T1000 (cell line): ENCODE results near the gene MORC4.
"Not testable (repeated sequence)": the region's sequence is repeated elsewhere in the genome, so short reads cannot be mapped to it uniquely, and the experiment has no call there.

Experiments used
- DNase-seq: peaks from one replicate; lab custom pipeline; 2025; ENCODE audit warnings: mixed read lengths; lab: John Stamatoyannopoulos, UW

The MORC4 gene

GRCh38 chrX:107000013-107000515 lies at the start of gene MORC4:
MORC4 (minus strand) TSS chrX:107000212; CDS start chrX:106999969, 243 bp downstream.
- DNase-seq, result peak; percentile 60

- DNase-seq, result no peak
These were observed 47.6 kb upstream of the MORC4 start for GRCh38 chrX:107047622-107048021.

GRCh38 chrX:107029752-107030151 lies 29.7 kb upstream of the MORC4 start:
- DNase-seq, result no peak

- DNase-seq, result no peak
These were observed 25.5 kb upstream of the MORC4 start for GRCh38 chrX:107025545-107025944.

- no peak for DNase-seq
These were observed 14.9 kb upstream of the MORC4 start for GRCh38 chrX:107014936-107015335.

GRCh38 chrX:107008034-107008433 lies 8.0 kb upstream of the MORC4 start:
- no peak for DNase-seq

GRCh38 chrX:106999002-106999975 lies 723 bp downstream of the MORC4 start:
- DNase-seq, result no peak

GRCh38 chrX:106997611-106998010 lies 2.4 kb downstream of the MORC4 start:
- DNase-seq, result no peak

GRCh38 chrX:106995678-106996077 lies 4.3 kb downstream of the MORC4 start:
- DNase-seq, result no peak

GRCh38 chrX:106987488-106987887 lies 12.5 kb downstream of the MORC4 start:
- no peak for DNase-seq

GRCh38 chrX:106980952-106981626 lies 18.9 kb downstream of the MORC4 start:
- no peak for DNase-seq

- DNase-seq, result no peak
These were observed 23.6 kb downstream of the MORC4 start for GRCh38 chrX:106976416-106976815.

- DNase-seq, result no peak
These were observed 26.4 kb downstream of the MORC4 start for GRCh38 chrX:106973433-106974149.

- DNase-seq, result no peak
These were observed 27.1 kb downstream of the MORC4 start for GRCh38 chrX:106972896-106973295.

- not testable (repeated sequence) for DNase-seq
These were observed 33.5 kb downstream of the MORC4 start for GRCh38 chrX:106966547-106966946.

GRCh38 chrX:106964290-106964689 lies 35.7 kb downstream of the MORC4 start:
- no peak for DNase-seq

GRCh38 chrX:106963111-106963510 lies 36.9 kb downstream of the MORC4 start:
- DNase-seq, result no peak

GRCh38 chrX:106959901-106960300 lies 40.1 kb downstream of the MORC4 start:
- no peak for DNase-seq

- DNase-seq, result no peak
These were observed 42.2 kb downstream of the MORC4 start for GRCh38 chrX:106957856-106958255.

GRCh38 chrX:106955004-106955772 lies 44.8 kb downstream of the MORC4 start:
- DNase-seq, result no peak

- DNase-seq, result no peak
These were observed 46.0 kb downstream of the MORC4 start for GRCh38 chrX:106954041-106954440.
